Testis (tissue), 2 donors: ENCODE data around the gene TTC8.

Source experiments
- CTCF ChIP-seq, 3 experiments: fragments of 450-650 bp in 2 of 3; fragments of 200-600 bp in 1 of 3; sonication (generic) in 1 of 3; IDR thresholded peaks; one replicate each; pipeline ENCODE4 v1.5.1; 2016 to 2019; ENCODE audit warnings: antibody characterized with exemption in 3 of 3, mild to moderate bottlenecking in 2 of 3, moderate library complexity in 1 of 3
- POLR2A ChIP-seq: fragments of 450-650 bp; IDR thresholded peaks from one replicate; pipeline ENCODE4 v1.6.1; 2017; ENCODE audit warnings: antibody characterized with exemption, mild to moderate bottlenecking, moderate library complexity

- TF ChIP-seq CTCF (IDR thresholded peaks at IDR 0.05) (no peak), POLR2A (no peak)
Observed at GRCh38 chr14:88864198-88864597, 39.7 kb downstream of the TTC8 start.
